Astrocyte (in vitro differentiated cells and primary cell): Measurements from ENCODE around the gene BMP6. TPM values are rescaled to one million over a fixed set of nuclear protein-coding genes. Genes with fewer than 3 reads are reported as not detected.

ENCODE experiments used
- DNase-seq: peaks from one replicate; pipeline ENCODE4 v3.0.0-alpha.2; 2010; ENCODE audit warnings: low read depth
- FAIRE-seq: peaks from 2 replicates; lab custom pipeline; 2011; peaks lifted over from hg19 to GRCh38; lab: Jason Lieb, UNC
- H2AFZ ChIP-seq: 2 replicates; pipeline ENCODE4 v1.6.0; 2012; ENCODE audit warnings: low read depth, low read length, inconsistent platforms
- H3K27ac ChIP-seq: 2 replicates; pipeline ENCODE4 v1.5.1; 2011; ENCODE audit warnings: low read depth, low read length, inconsistent platforms
- H3K27me3 ChIP-seq: 2 replicates; pipeline ENCODE4 v1.6.0; 2011; ENCODE audit warnings: low read length, inconsistent platforms; ENCODE audit not compliant: insufficient read depth
- H3K36me3 ChIP-seq: 2 replicates; pipeline ENCODE4 v1.5.1; 2011; ENCODE audit warnings: low read length, inconsistent platforms; ENCODE audit not compliant: insufficient read depth
- H3K4me1 ChIP-seq: 2 replicates; pipeline ENCODE4 v1.5.1; 2011; ENCODE audit warnings: low read length, inconsistent platforms; ENCODE audit not compliant: insufficient read depth
- H3K4me2 ChIP-seq: 2 replicates; pipeline ENCODE4 v1.6.0; 2012; ENCODE audit warnings: low read length, inconsistent platforms
- H3K4me3 ChIP-seq: 2 replicates; pipeline ENCODE4 v1.5.1; 2011; ENCODE audit warnings: low read depth, mild to moderate bottlenecking, low read length, inconsistent platforms; ENCODE audit not compliant: insufficient read depth
- H3K79me2 ChIP-seq: 2 replicates; pipeline ENCODE4 v1.6.0; 2012; ENCODE audit warnings: mild to moderate bottlenecking, low read length, inconsistent platforms; ENCODE audit not compliant: insufficient read depth
- H3K9ac ChIP-seq: 2 replicates; pipeline ENCODE4 v1.6.0; 2012; ENCODE audit warnings: mild to moderate bottlenecking, low read length, inconsistent platforms
- H3K9me3 ChIP-seq: 2 replicates; pipeline ENCODE4 v1.5.1; 2012; ENCODE audit warnings: low read depth, mild to moderate bottlenecking, low read length, inconsistent platforms; ENCODE audit not compliant: insufficient read depth
- H4K20me1 ChIP-seq: 2 replicates; pipeline ENCODE4 v1.6.0; 2012; ENCODE audit warnings: low read length, inconsistent platforms; ENCODE audit not compliant: insufficient read depth
- H3K27ac Mint-ChIP-seq: one replicate; pipeline ENCODE4 v1.8.0; 2021; ENCODE audit warnings: mild to moderate bottlenecking, mixed read lengths; ENCODE audit not compliant: unreplicated experiment
- H3K27me3 Mint-ChIP-seq: one replicate; pipeline ENCODE4 v1.8.0; 2021; ENCODE audit warnings: low read depth, mixed read lengths; ENCODE audit not compliant: unreplicated experiment
- H3K36me3 Mint-ChIP-seq: one replicate; pipeline ENCODE4 v1.8.0; 2021; ENCODE audit warnings: low read depth, mixed read lengths; ENCODE audit not compliant: unreplicated experiment
- H3K4me1 Mint-ChIP-seq: one replicate; pipeline ENCODE4 v1.8.0; 2021; ENCODE audit warnings: low read depth, mixed read lengths; ENCODE audit not compliant: unreplicated experiment
- H3K4me3 Mint-ChIP-seq: one replicate; pipeline ENCODE4 v1.8.0; 2021; ENCODE audit warnings: mild to moderate bottlenecking, moderate library complexity, mixed read lengths; ENCODE audit not compliant: unreplicated experiment
- H3K9me3 Mint-ChIP-seq: one replicate; pipeline ENCODE4 v1.8.0; 2021; ENCODE audit warnings: mild to moderate bottlenecking, mixed read lengths; ENCODE audit not compliant: unreplicated experiment
- EZH2 ChIP-seq: IDR thresholded peaks from 2 replicates; pipeline ENCODE4 v1.6.1; 2012; ENCODE audit warnings: mild to moderate bottlenecking, low read length, inconsistent platforms; ENCODE audit not compliant: insufficient read depth
- total RNA-seq: library from RNA; stranded (reverse); gene quantifications from 2 replicates; pipeline ENCODE4 v1.2.1, GENCODE V29; 2021
- TF ChIP-seq, protein P1 (sequence below): IDR thresholded peaks from 2 replicates; pipeline ENCODE4 v1.5.1; 2011; ENCODE audit warnings: low read depth, mild to moderate bottlenecking, inconsistent platforms, low read length, moderate library complexity; ENCODE audit not compliant: insufficient read depth

Gene BMP6
- total RNA-seq, 1 donor from 2014 or later: 2.8 TPM

DNA sequence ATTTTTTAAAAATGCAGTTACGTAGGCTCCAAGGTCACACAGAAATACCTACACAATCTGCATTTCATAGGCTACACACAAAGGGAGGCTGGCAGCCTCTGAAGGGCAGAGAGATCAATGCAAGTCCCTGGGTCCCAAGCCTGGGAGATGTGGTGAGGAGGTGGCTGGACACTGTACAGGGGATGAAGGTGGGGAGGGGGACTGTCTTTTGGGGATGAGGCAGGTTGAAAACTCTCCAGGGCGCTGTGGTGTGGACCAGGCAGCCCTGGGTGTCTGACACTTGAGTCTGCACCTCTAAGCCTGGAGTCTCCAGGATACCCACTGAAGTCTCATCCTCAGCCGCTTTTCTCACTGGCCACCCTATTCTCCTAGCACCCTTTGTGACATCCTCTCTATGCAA, 160.2 kb downstream of the BMP6 start:
- H3K36me3 ChIP-seq: peaks cover 88% of the 10 kb centered on the region
- H3K36me3 Mint-ChIP-seq: peaks cover 55% of the 10 kb centered on the region

DNA sequence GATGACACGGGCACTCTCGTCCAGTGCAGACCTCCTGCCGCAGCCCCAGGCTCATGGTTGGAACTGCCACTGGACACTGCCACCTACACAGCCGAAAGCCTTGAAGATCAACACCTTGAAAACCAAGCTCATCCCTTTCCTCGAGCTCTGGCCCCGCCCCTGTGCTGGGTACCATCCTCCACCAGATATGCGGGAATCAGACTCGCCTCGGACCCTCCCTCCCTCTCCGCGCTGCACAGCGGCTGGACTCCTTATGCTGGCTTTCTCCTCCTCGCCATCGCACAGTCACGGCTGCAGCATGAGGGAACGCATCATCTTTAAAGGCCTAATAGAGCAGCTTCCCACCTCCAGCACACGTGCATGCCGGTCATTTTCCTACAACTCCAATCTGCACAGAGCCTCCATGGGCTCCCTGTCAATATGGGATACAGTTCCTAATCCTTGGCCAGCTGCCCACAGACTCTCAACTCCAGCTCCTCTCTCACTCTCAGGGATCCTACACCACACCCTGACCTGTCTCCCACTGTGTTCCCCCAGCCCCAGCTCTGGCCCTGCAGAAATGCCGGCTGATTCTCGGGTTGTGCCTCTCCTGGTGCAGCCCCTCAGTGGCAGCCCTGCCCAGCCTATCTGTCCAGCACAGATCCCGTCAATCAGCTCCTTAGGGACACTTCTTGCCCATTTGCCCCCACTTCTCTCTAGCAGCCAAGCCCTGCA, 161.5 kb downstream of the BMP6 start:
- peaks cover 2% of the 10 kb centered on the region for H3K4me1 Mint-ChIP-seq
- Histone ChIP-seq H3K9me3 (no peaks in the 10 kb centered on the region), H3K27me3 (no peaks in the 10 kb centered on the region), H3K9ac (no peak overlapping the region), H4K20me1 (peaks cover 63% of the 10 kb centered on the region), H3K79me2 (no peaks in the 10 kb centered on the region), H2AFZ (no peak overlapping the region), H3K27ac (no peak overlapping the region), H3K4me3 (no peak overlapping the region), H3K4me1 (no peaks in the 10 kb centered on the region), H3K36me3 (peaks cover 84% of the 10 kb centered on the region), H3K4me2 (no peak overlapping the region)
- H3K36me3 Mint-ChIP-seq: peaks cover 47% of the 10 kb centered on the region
- H3K27ac Mint-ChIP-seq: peak overlapping the region; percentile 38
- FAIRE-seq: no peak
- no peaks in the 10 kb centered on the region for H3K9me3 Mint-ChIP-seq
- no peaks in the 10 kb centered on the region for H3K27me3 Mint-ChIP-seq
- TF ChIP-seq EZH2: no peak
- TF ChIP-seq, protein P1, sequence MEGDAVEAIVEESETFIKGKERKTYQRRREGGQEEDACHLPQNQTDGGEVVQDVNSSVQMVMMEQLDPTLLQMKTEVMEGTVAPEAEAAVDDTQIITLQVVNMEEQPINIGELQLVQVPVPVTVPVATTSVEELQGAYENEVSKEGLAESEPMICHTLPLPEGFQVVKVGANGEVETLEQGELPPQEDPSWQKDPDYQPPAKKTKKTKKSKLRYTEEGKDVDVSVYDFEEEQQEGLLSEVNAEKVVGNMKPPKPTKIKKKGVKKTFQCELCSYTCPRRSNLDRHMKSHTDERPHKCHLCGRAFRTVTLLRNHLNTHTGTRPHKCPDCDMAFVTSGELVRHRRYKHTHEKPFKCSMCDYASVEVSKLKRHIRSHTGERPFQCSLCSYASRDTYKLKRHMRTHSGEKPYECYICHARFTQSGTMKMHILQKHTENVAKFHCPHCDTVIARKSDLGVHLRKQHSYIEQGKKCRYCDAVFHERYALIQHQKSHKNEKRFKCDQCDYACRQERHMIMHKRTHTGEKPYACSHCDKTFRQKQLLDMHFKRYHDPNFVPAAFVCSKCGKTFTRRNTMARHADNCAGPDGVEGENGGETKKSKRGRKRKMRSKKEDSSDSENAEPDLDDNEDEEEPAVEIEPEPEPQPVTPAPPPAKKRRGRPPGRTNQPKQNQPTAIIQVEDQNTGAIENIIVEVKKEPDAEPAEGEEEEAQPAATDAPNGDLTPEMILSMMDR: no peak
- no peak overlapping the region for H3K4me3 Mint-ChIP-seq
- no peak for DNase-seq

More for the DNA sequence above, 160.2 kb downstream of the BMP6 start:
- Histone ChIP-seq H3K27ac (no peak overlapping the region), H4K20me1 (peaks cover 51% of the 10 kb centered on the region), H3K9ac (no peak overlapping the region), H3K4me3 (no peak overlapping the region), H3K9me3 (no peaks in the 10 kb centered on the region), H3K4me2 (no peak overlapping the region), H3K27me3 (no peaks in the 10 kb centered on the region), H2AFZ (no peak overlapping the region), H3K79me2 (no peaks in the 10 kb centered on the region), H3K4me1 (no peaks in the 10 kb centered on the region)
- Mint-ChIP-seq H3K27ac (no peak overlapping the region), H3K4me3 (no peak overlapping the region), H3K27me3 (no peaks in the 10 kb centered on the region), H3K4me1 (peaks cover 12% of the 10 kb centered on the region), H3K9me3 (no peaks in the 10 kb centered on the region)
- FAIRE-seq (no peak), DNase-seq (no peak)
- TF ChIP-seq EZH2: no peak
- TF ChIP-seq, protein P1: no peak
